OCI-LY3 (cell line): Measurements from ENCODE around the gene PDE7B.

Source experiments
- H2AFZ ChIP-seq: fragments of 200-600, 300-600 bp; shearing (Covaris generic); 2 replicates; pipeline ENCODE4 v1.6.0; 2014; ENCODE audit warnings: antibody characterized with exemption, low read depth, low read length
- H3K27ac ChIP-seq: fragments of 200-600, 300-600 bp; sonication (generic); 2 replicates; pipeline ENCODE4 v1.5.1; 2014; ENCODE audit warnings: mild to moderate bottlenecking, low read length, moderate library complexity, mixed read lengths
- H3K27me3 ChIP-seq: fragments of 200-600, 300-600 bp; sonication (generic); 2 replicates; pipeline ENCODE4 v1.6.1; 2014; ENCODE audit warnings: low read depth, low read length, mixed read lengths
- H3K36me3 ChIP-seq: fragments of 200-600, 300-600 bp; sonication (generic); replicated peaks from 2 replicates; pipeline ENCODE3; 2014; ENCODE audit warnings: low read depth, low read length, mixed read lengths
- H3K4me1 ChIP-seq: fragments of 300-600, 200-600 bp; sonication (generic); 2 replicates; pipeline ENCODE4 v1.6.1; 2014; ENCODE audit warnings: low read length, mixed read lengths
- H3K4me2 ChIP-seq: fragments of 200-600, 300-600 bp; sonication (generic); 2 replicates; pipeline ENCODE4 v1.6.1; 2014; ENCODE audit warnings: low read length, mixed read lengths
- H3K4me3 ChIP-seq: fragments of 300-600, 200-600 bp; sonication (generic); 2 replicates; pipeline ENCODE4 v1.5.1; 2014; ENCODE audit warnings: antibody characterized with exemption, mild to moderate bottlenecking, low read length, moderate library complexity
- H3K79me2 ChIP-seq: fragments of 300-600, 200-600 bp; shearing (Covaris generic); 2 replicates; pipeline ENCODE4 v1.6.1; 2014; ENCODE audit warnings: mild to moderate bottlenecking, low read length, mixed read lengths
- H3K9ac ChIP-seq: fragments of 300-600, 200-600 bp; shearing (Covaris generic); 2 replicates; pipeline ENCODE4 v1.6.0; 2014; ENCODE audit warnings: mild to moderate bottlenecking, low read length, moderate library complexity
- H3K9me3 ChIP-seq: fragments of 200-600, 300-600 bp; shearing (Covaris generic); 2 replicates; pipeline ENCODE4 v1.6.1; 2014; ENCODE audit warnings: low read length, mixed read lengths; ENCODE audit not compliant: insufficient read depth
- H4K20me1 ChIP-seq: fragments of 200-600, 300-600 bp; sonication (generic); 2 replicates; pipeline ENCODE4 v1.6.1; 2016; ENCODE audit warnings: low read length, mixed read lengths; ENCODE audit not compliant: insufficient read depth
- EZH2phosphoT487 ChIP-seq: fragments of 200-600 bp; shearing (Covaris generic); IDR thresholded peaks from 2 replicates; pipeline ENCODE4 v1.6.1; 2018; ENCODE audit warnings: antibody characterized with exemption, mixed run types, low read depth
- TF ChIP-seq, protein P1 (sequence below): fragments of 200-600, 300-600 bp; sonication (generic); IDR thresholded peaks from 2 replicates; pipeline ENCODE4 v1.5.1; 2014; ENCODE audit warnings: antibody characterized with exemption, low read length, low read depth

The PDE7B gene

GRCh38 chr6:135983093-135983492, 131.6 kb downstream of the PDE7B start:
- H3K36me3 ChIP-seq = no peaks in the 10 kb centered on the region
- no peak overlapping the region for H3K4me3 ChIP-seq
- no peak for TF ChIP-seq EZH2phosphoT487
- TF ChIP-seq, protein P1, sequence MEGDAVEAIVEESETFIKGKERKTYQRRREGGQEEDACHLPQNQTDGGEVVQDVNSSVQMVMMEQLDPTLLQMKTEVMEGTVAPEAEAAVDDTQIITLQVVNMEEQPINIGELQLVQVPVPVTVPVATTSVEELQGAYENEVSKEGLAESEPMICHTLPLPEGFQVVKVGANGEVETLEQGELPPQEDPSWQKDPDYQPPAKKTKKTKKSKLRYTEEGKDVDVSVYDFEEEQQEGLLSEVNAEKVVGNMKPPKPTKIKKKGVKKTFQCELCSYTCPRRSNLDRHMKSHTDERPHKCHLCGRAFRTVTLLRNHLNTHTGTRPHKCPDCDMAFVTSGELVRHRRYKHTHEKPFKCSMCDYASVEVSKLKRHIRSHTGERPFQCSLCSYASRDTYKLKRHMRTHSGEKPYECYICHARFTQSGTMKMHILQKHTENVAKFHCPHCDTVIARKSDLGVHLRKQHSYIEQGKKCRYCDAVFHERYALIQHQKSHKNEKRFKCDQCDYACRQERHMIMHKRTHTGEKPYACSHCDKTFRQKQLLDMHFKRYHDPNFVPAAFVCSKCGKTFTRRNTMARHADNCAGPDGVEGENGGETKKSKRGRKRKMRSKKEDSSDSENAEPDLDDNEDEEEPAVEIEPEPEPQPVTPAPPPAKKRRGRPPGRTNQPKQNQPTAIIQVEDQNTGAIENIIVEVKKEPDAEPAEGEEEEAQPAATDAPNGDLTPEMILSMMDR = no peak
- no peaks in the 10 kb centered on the region for H3K79me2 ChIP-seq
- no peaks in the 10 kb centered on the region for H3K27me3 ChIP-seq
- no peak overlapping the region for H3K9ac ChIP-seq
- H4K20me1 ChIP-seq = no peaks in the 10 kb centered on the region
- H3K4me2 ChIP-seq = no peak overlapping the region
- H3K27ac ChIP-seq = no peak overlapping the region
- no peak overlapping the region for H2AFZ ChIP-seq
- H3K9me3 ChIP-seq = no peaks in the 10 kb centered on the region
- no peaks in the 10 kb centered on the region for H3K4me1 ChIP-seq

DNA sequence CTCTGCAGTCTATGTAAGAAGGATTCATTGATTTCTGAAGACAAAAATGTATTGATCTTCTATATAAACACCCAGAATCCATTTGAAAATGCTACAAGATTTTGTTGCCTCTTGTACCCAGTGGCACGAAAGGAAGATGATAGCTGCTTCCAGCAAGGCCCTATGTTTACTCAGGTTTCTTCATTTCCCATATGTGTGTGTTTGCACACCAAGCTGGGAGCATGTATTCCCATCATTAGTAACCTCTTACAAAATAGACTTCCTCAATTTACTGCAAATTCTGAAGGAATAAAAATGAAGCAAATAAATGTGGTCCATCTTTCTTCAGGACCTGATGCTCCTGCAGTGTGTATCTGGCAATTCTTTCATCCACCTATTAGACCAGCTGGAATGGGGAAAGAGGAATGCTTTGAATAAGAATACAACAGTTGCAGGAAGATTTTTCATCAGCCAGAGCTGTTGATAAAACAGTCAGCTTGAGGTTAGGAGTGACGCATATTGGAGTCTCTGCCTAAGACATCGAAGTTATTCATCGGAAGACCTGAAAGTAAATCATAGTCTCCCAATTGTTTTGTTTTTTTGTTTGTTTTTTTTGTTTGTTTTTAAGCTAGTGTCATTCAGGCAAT, 132.3 kb downstream of the PDE7B start:
- Histone ChIP-seq H3K4me3 (no peak overlapping the region), H4K20me1 (no peaks in the 10 kb centered on the region), H3K27ac (no peak overlapping the region), H2AFZ (no peak overlapping the region), H3K36me3 (no peaks in the 10 kb centered on the region), H3K9me3 (no peaks in the 10 kb centered on the region), H3K9ac (no peak overlapping the region), H3K4me1 (no peaks in the 10 kb centered on the region), H3K27me3 (no peaks in the 10 kb centered on the region), H3K79me2 (no peaks in the 10 kb centered on the region), H3K4me2 (no peak overlapping the region)
- TF ChIP-seq EZH2phosphoT487 = no peak
- TF ChIP-seq, protein P1 = no peak

DNA sequence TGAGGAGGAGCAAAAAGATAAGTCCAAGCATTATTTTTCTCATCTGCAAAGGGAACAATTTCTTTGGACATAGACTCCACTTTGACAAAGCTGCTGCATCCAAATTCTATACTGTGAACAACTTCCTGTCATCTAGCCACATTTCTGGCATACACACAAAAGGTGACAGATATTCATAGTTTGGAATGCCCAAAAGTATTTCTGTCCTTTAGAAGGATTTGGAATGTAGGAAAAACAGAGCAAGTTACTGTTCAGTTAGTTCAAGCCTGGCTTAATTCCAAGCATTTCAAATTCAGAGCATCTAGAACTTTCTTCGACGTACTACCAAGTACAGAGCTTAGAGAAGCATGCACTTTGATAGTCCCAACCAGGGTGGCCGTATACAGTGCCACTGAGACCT, 134.0 kb downstream of the PDE7B start:
- TF ChIP-seq, protein P1 = no peak
- TF ChIP-seq EZH2phosphoT487 = no peak

GRCh38 chr6:135987226-135987625, 135.7 kb downstream of the PDE7B start:
- Histone ChIP-seq H3K4me2 (no peak overlapping the region), H3K79me2 (no peaks in the 10 kb centered on the region), H4K20me1 (no peaks in the 10 kb centered on the region), H3K9ac (no peak overlapping the region), H3K36me3 (no peaks in the 10 kb centered on the region), H3K9me3 (no peaks in the 10 kb centered on the region), H3K4me3 (no peak overlapping the region), H3K27ac (no peak overlapping the region), H3K27me3 (no peaks in the 10 kb centered on the region), H2AFZ (no peak overlapping the region), H3K4me1 (no peaks in the 10 kb centered on the region)
- TF ChIP-seq EZH2phosphoT487 = no peak
- TF ChIP-seq, protein P1 = no peak

More for the DNA sequence above, 134.0 kb downstream of the PDE7B start:
- Histone ChIP-seq H3K4me2 (no peak overlapping the region), H3K36me3 (no peaks in the 10 kb centered on the region), H3K4me3 (no peak overlapping the region), H3K27ac (no peak overlapping the region), H3K79me2 (no peaks in the 10 kb centered on the region), H3K9me3 (no peaks in the 10 kb centered on the region), H4K20me1 (no peaks in the 10 kb centered on the region), H2AFZ (no peak overlapping the region), H3K9ac (no peak overlapping the region), H3K4me1 (no peaks in the 10 kb centered on the region), H3K27me3 (no peaks in the 10 kb centered on the region)
